Stimulated activated CD8-positive, alpha-beta memory T cell treated with anti-CD3 and anti-CD28 coated beads, Interleukin-2, amount 100 ng/mL, for 48 hours (primary cell): ENCODE data around the gene MRNIP.
"Not testable (repeated sequence)": the region's sequence is repeated elsewhere in the genome, so short reads cannot be mapped to it uniquely, and the experiment has no call there.

Experiments
- DNase-seq, 2 donors: peaks; one replicate each; pipeline ENCODE4 v3.0.0-alpha.2; 2020; ENCODE audit warnings: low read depth in 2 of 2

The MRNIP gene

GRCh38 chr5:179839328-179840256, 19.0 kb downstream of the MRNIP start:
- no peak for DNase-seq

GRCh38 chr5:179837076-179838011, 21.3 kb downstream of the MRNIP start:
- DNase-seq: no peak

GRCh38 chr5:179836225-179837019, 22.2 kb downstream of the MRNIP start:
- no peak for DNase-seq

- DNase-seq: not testable (repeated sequence)
Measured at GRCh38 chr5:179834871-179835270, 23.7 kb downstream of the MRNIP start.

- DNase-seq: no peak
Measured at GRCh38 chr5:179834120-179834519, 24.5 kb downstream of the MRNIP start.

GRCh38 chr5:179833709-179834070, 24.9 kb downstream of the MRNIP start:
- DNase-seq: no peak

GRCh38 chr5:179833056-179833708, 25.4 kb downstream of the MRNIP start:
- DNase-seq: no peak

GRCh38 chr5:179832039-179832745, 26.4 kb downstream of the MRNIP start:
- no peak for DNase-seq

- DNase-seq: no peak
Measured at GRCh38 chr5:179830818-179831468, 27.7 kb downstream of the MRNIP start.

GRCh38 chr5:179829732-179830435, 28.7 kb downstream of the MRNIP start:
- no peak for DNase-seq

- no peak for DNase-seq
Measured at GRCh38 chr5:179828756-179829421, 29.7 kb downstream of the MRNIP start.

- DNase-seq: no peak
Measured at GRCh38 chr5:179827680-179828079, 30.9 kb downstream of the MRNIP start.

- no peak for DNase-seq
Measured at GRCh38 chr5:179825655-179826182, 32.9 kb downstream of the MRNIP start.

GRCh38 chr5:179824745-179825112, 33.9 kb downstream of the MRNIP start:
- DNase-seq: no peak

GRCh38 chr5:179823937-179824744, 34.5 kb downstream of the MRNIP start:
- DNase-seq: no peak

GRCh38 chr5:179822444-179822990, 36.1 kb downstream of the MRNIP start:
- DNase-seq: no peak

- DNase-seq: no peak
Measured at GRCh38 chr5:179822059-179822432, 36.6 kb downstream of the MRNIP start.
